ENCODE data around the gene SCARF2. TPM values are rescaled to one million over a fixed set of nuclear protein-coding genes. Genes with fewer than 3 reads are reported as not detected.
"Not testable (repeated sequence)": the region's sequence is repeated elsewhere in the genome, so short reads cannot be mapped to it uniquely, and the experiment has no call there.

SCARF2 gene
- total RNA-seq, 4 donors from 2014 or later, result 28.4 to 72.0 (median 53.1) TPM

DNA sequence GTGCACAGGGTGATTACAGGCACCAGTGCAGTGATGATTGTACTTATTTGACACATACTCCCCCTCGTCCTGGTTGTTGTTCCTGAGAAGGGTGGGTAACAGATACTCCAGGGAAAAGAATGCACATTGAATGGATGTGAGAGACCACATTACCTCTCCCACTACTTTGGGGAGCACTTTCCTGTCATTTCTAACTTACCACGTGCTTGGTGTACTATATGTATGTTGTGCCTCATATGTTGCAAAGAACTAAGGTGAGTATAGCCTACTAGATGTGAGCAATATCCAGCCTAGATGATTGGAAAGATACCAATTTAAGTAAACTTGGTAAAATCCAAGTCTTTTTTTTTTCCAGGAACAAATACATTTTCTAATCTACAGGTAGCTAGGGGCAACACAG is 14.3 kb upstream of the SCARF2 start:
- no peak overlapping the region for H3K4me3 ChIP-seq

DNA sequence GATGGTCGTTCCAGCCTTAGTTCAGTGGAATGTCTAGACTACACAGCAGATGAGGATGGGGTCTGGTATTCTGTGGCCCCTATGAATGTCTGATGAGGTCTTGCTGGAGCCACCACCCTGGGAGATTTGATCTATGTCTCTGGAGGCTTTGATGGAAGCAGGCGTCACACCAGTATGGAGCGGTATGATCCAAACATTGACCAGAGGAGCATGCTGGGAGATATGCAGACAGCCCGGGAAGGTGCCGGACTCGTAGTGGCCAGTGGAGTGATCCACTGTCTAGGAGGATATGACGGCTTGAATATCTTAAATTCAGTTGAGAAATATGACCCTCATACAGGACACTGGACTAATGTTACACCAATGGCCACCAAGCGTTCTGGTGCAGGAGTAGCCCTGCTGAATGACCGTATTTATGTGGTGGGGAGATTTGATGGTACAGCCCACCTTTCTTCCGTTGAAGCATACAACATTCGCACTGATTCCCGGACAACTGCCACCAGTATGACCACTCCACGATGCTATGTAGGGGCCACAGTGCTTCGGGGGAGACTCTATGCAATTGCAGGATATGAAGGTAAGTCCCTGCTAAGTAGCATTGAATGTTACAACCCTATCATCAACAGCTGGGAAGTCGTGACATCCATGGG is 13.6 kb upstream of the SCARF2 start:
- peaks cover 0 to 42% (median 0%) of the 10 kb centered on the region in 3 donors for H3K36me3 ChIP-seq
- not testable (repeated sequence) for H3K4me1 ChIP-seq; DNase-seq (ENCODE audit: low spot score in 2 of 2); H3K27ac ChIP-seq; H3K4me3 ChIP-seq; H3K9me3 ChIP-seq; H3K27me3 ChIP-seq
- WGBS, 2 donors, result 90 to 95% methylated on average over 15 of the region's 15 CpGs

More for the DNA sequence above, 14.3 kb upstream of the SCARF2 start:
- Histone ChIP-seq H3K27ac (no peak overlapping the region), H3K27me3 (no peaks in the 10 kb centered on the region), H3K36me3 (peaks cover 0 to 41% (median 0%) of the 10 kb centered on the region in 3 donors), H3K4me1 (peaks cover 0 to 11% (median 0%) of the 10 kb centered on the region in 4 donors), H3K9me3 (no peaks in the 10 kb centered on the region)
- DNase-seq (ENCODE audit: low spot score in 2 of 2), result no peak
- 60 to 84% methylated on average over 2 of the region's 2 CpGs for WGBS, 2 donors
- TF ChIP-seq EP300 (IDR thresholded peaks at IDR 0.05) (no peak), CTCF (IDR thresholded peaks at IDR 0.05) (no peak), POLR2A (IDR thresholded peaks at IDR 0.05) (no peak)

- DNase-seq (ENCODE audit: low spot score in 2 of 2), result no peak
- no peak overlapping the region for H3K4me3 ChIP-seq
- H3K36me3 ChIP-seq, result peaks cover 0 to 49% (median 0%) of the 10 kb centered on the region in 3 donors
- no peak for TF ChIP-seq EP300 (IDR thresholded peaks at IDR 0.05)
- TF ChIP-seq POLR2A (IDR thresholded peaks at IDR 0.05), result no peak
- TF ChIP-seq CTCF (IDR thresholded peaks at IDR 0.05), result no peak
- H3K27ac ChIP-seq, result no peak overlapping the region
- WGBS, 2 donors, result 84 to 93% methylated on average over 1 of the region's 1 CpG
- H3K27me3 ChIP-seq, result no peaks in the 10 kb centered on the region
- no peaks in the 10 kb centered on the region for H3K4me1 ChIP-seq
- no peaks in the 10 kb centered on the region for H3K9me3 ChIP-seq
These were observed 12.9 kb upstream of the SCARF2 start for GRCh38 chr22:20450551-20450906.

DNA sequence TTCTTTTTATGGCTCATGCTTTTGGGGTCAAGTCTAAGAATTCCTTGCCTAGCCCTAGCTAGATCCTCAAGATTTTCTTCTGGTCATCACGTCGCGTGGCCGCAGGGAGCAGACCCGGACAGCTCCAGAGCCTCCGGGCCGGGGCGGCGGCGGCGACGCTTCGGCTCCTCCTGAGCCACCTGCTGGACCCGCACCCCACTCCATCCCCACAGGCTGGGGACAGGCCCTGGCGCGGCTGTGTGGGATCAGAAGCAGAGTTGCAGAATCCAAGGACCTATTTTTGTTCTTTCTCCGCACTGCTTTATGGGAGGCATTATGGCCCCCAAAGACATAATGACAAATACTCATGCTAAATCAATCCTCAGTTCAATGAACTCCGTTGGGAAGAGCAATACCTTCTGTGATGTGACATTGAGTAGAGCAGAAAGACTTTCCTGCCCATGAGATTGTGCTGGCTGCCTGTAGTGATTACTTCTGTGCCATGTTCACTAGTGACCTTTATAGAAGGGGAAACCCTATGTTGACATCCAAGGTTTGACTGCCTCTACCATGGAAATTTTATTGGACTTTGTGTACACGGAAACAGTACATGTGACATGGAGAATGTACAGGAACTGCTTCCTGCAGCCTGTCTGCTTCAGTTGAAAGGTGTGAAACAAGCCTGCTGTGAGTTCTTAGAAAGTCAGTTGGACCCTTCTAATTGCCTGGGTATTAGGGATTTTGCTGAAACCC is 12.4 kb upstream of the SCARF2 start:
- DNase-seq (ENCODE audit: low spot score in 2 of 2), result no peak
- 93 to 97% methylated on average over 19 of the region's 19 CpGs for WGBS, 2 donors
- Histone ChIP-seq H3K9me3 (no peaks in the 10 kb centered on the region), H3K27ac (no peak overlapping the region), H3K4me1 (no peaks in the 10 kb centered on the region), H3K4me3 (no peak overlapping the region), H3K27me3 (no peaks in the 10 kb centered on the region), H3K36me3 (peaks cover 0 to 50% (median 0%) of the 10 kb centered on the region in 3 donors)
- TF ChIP-seq CTCF (IDR thresholded peaks at IDR 0.05) (no peak), EP300 (IDR thresholded peaks at IDR 0.05) (no peak), POLR2A (IDR thresholded peaks at IDR 0.05) (no peak)

DNA sequence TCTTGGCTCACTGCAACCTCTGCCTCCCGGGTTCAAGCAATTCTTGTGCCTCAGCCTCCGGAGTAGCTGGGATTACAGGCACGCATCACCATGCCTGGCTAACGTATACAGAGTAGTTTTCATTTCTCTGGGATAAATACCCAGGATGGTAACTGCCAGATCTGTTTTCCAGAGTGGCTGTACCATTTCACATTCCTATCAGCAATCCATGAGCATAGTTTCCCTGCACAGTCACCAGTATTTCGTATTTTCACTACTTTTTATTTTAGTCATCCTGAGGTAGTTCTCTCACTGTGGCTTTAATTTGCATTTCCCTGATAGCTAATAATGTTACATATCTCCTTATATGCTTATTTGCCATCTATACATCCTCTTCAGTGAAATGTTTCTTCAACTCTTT is 11.0 kb upstream of the SCARF2 start:
- H3K4me1 ChIP-seq, result no peaks in the 10 kb centered on the region
- DNase-seq (ENCODE audit: low spot score in 2 of 2), result no peak
- H3K4me3 ChIP-seq, result no peak overlapping the region
- no peak overlapping the region for H3K27ac ChIP-seq
- no peaks in the 10 kb centered on the region for H3K9me3 ChIP-seq
- TF ChIP-seq POLR2A (IDR thresholded peaks at IDR 0.05) (no peak), EP300 (IDR thresholded peaks at IDR 0.05) (no peak), CTCF (IDR thresholded peaks at IDR 0.05) (no peak)
- H3K36me3 ChIP-seq, result peaks cover 0 to 47% (median 0%) of the 10 kb centered on the region in 3 donors
- H3K27me3 ChIP-seq, result no peaks in the 10 kb centered on the region
- WGBS, 2 donors, result 90% methylated on average over 5 of the region's 5 CpGs

All from tibial nerve (tissue), 4 donors.